GM21423 (cell line): ENCODE measurements around the gene CXCL12.

ENCODE experiments used
- ATAC-seq: cut with Tn5 transposase; IDR thresholded peaks from one replicate; pipeline ENCODE4 v1.9.1; 2021; ENCODE audit warnings: mild to moderate bottlenecking, moderate library complexity; ENCODE audit not compliant: unreplicated experiment

CXCL12 gene

GRCh38 chr10:44399659-44400451 is 15.0 kb upstream of the CXCL12 start:
- ATAC-seq = no peak

- no peak for ATAC-seq
Measured at GRCh38 chr10:44398747-44399658, 14.1 kb upstream of the CXCL12 start.

GRCh38 chr10:44398271-44398670 is 13.4 kb upstream of the CXCL12 start:
- ATAC-seq = no peak

GRCh38 chr10:44397476-44398225 is 12.8 kb upstream of the CXCL12 start:
- ATAC-seq = no peak

- ATAC-seq = no peak
Measured at GRCh38 chr10:44396671-44397191, 11.8 kb upstream of the CXCL12 start.

GRCh38 chr10:44395902-44396670 is 11.2 kb upstream of the CXCL12 start:
- no peak for ATAC-seq

- no peak for ATAC-seq
Measured at GRCh38 chr10:44395396-44395795, 10.5 kb upstream of the CXCL12 start.

GRCh38 chr10:44394696-44395381 is 9.9 kb upstream of the CXCL12 start:
- ATAC-seq = no peak

GRCh38 chr10:44393834-44394547 is 9.1 kb upstream of the CXCL12 start:
- ATAC-seq = no peak

GRCh38 chr10:44393051-44393630 is 8.2 kb upstream of the CXCL12 start:
- no peak for ATAC-seq

- no peak for ATAC-seq
Measured at GRCh38 chr10:44392420-44392819, 7.5 kb upstream of the CXCL12 start.

- no peak for ATAC-seq
Measured at GRCh38 chr10:44391981-44392380, 7.1 kb upstream of the CXCL12 start.

GRCh38 chr10:44390585-44391072 is 5.7 kb upstream of the CXCL12 start:
- ATAC-seq = no peak

GRCh38 chr10:44389556-44389955 is 4.7 kb upstream of the CXCL12 start:
- ATAC-seq = no peak

GRCh38 chr10:44389150-44389549 is 4.3 kb upstream of the CXCL12 start:
- ATAC-seq = no peak

GRCh38 chr10:44388641-44389040 is 3.7 kb upstream of the CXCL12 start:
- ATAC-seq = no peak

- no peak for ATAC-seq
Measured at GRCh38 chr10:44387853-44388251, 3.0 kb upstream of the CXCL12 start.

GRCh38 chr10:44386546-44387052 is 1.7 kb upstream of the CXCL12 start:
- no peak for ATAC-seq
